Neural cell (in vitro differentiated cells): ENCODE results near the gene ENO3.

Source experiments
- CTCF ChIP-seq: fragments of 450-650 bp; IDR thresholded peaks from 2 replicates; pipeline ENCODE4 v1.5.1; 2014; ENCODE audit warnings: antibody characterized with exemption, mild to moderate bottlenecking, moderate library complexity; ENCODE audit not compliant: poor library complexity, severe bottlenecking
- EP300 ChIP-seq: fragments of 450-650 bp; conservative IDR thresholded peaks from 2 replicates; pipeline ENCODE4 v1.6.1; 2014; ENCODE audit warnings: antibody characterized with exemption, mild to moderate bottlenecking, moderate library complexity; ENCODE audit not compliant: poor library complexity, severe bottlenecking
- EZH2 ChIP-seq: fragments of 200-600, 300-800 bp; shearing (Covaris generic), sonication (generic); IDR thresholded peaks from 2 replicates; pipeline ENCODE4 v1.6.1; 2014; ENCODE audit warnings: antibody characterized with exemption, low read length, borderline replicate concordance, mild to moderate bottlenecking; ENCODE audit not compliant: insufficient read depth, poor library complexity, severe bottlenecking
- POLR2AphosphoS5 ChIP-seq: IDR thresholded peaks from 2 replicates; pipeline ENCODE4 v1.6.1; 2012
- RAD21 ChIP-seq: fragments of 450-650 bp; conservative IDR thresholded peaks from 2 replicates; pipeline ENCODE4 v1.6.1; 2014; ENCODE audit warnings: antibody characterized with exemption, mild to moderate bottlenecking, moderate library complexity
- REST ChIP-seq: IDR thresholded peaks from 2 replicates; pipeline ENCODE4 v1.6.1; 2012; ENCODE audit warnings: borderline replicate concordance
- SMC3 ChIP-seq: fragments of 450-650 bp; conservative IDR thresholded peaks from 2 replicates; pipeline ENCODE4 v1.6.1; 2014; ENCODE audit warnings: antibody characterized with exemption, mild to moderate bottlenecking, moderate library complexity; ENCODE audit not compliant: poor library complexity
- TAF1 ChIP-seq: IDR thresholded peaks from 2 replicates; pipeline ENCODE4 v1.6.1; 2012; ENCODE audit warnings: low read depth

- TF ChIP-seq CTCF (no peak), REST (no peak), POLR2AphosphoS5 (no peak), EP300 (no peak), RAD21 (no peak), TAF1 (no peak), SMC3 (no peak), EZH2 (no peak)
Measured at GRCh38 chr17:4951486-4951885, 567 bp downstream of the ENO3 start.
